Embryonic facial prominence (tissue), 1 donor: ENCODE results near the gene NRG2.

Source experiments
- DNase-seq: peaks from one replicate; pipeline ENCODE4 v3.0.0-alpha.2; 2016; ENCODE audit errors: extremely low spot score

NRG2 gene

DNA sequence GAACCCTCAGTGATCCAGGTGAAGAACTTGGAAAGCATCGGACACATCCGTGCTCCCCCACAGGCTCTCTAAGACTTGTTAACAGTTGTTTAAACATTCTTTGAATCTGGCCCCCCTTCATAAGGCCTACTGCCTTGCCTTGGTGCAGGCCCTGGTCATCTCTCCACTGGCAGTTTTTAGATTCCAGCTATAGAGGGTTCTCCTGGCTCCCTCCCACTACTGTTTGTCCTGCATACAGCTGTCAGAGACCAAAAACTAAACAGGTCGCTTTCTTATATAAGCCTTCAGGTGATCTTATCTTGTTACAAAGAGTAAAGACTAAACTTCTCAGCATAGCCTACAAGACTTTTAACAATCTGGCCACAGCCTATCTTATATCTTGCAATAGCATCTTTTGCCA, 32.3 kb downstream of the NRG2 start:
- no peak for DNase-seq

DNA sequence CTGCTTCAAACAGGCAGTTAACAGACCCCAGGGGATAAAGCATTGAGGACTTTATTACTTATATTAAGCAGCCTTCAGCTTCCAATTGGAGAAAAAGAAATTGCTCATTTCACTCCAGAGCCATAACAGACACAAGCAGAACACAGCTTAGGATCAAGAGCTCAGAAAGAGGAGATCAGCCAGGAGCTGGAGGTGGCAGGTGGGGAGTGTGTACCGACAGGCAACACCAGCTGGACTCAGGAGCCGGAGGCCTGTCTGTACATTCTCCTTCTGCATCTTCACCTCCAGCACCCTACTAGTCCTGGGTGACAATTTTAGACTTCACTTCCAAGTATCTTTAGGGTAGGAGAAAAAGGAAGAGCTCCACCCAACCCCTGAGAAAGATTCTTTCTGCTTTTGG, 35.8 kb downstream of the NRG2 start:
- DNase-seq: no peak

DNA sequence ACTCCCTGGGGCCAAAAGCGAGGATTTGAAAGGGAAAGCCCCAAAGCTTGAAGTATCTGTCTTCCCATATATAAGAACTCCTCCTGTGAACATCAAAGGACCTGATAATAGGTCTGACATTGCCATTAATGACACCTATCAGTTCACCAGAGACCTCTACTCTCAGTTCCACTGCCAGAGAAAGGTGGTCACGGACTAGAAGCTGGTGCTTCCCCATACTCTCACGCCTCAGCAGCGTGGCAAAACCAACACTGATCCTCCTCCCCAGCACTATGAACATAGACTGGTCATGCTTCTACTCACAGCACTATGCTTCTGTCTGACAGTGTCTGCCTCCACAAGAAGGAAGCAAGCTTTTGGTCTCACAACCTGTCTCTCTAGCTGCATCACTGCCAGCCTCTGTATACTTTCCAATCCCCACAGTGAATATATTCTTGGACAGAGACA, 37.9 kb downstream of the NRG2 start:
- DNase-seq: no peak

DNA sequence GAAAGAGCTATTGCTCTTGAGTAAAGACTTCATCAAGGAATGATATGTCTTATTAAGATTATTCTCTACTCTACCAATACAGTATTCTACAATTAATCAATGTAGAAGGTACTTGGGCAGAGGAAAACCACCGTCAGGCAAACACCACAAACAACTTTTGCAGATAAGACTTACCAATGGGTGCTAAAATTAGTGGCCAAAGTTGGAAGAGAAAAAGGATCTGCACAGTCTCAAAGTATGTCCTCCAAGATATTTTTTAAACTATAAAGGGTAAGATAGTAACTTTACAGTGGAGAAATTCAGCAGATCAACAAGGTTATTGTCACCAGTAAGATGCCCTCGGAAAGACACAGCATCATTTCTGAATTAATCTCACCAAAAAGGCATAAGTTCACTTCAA, 38.9 kb downstream of the NRG2 start:
- no peak for DNase-seq

DNA sequence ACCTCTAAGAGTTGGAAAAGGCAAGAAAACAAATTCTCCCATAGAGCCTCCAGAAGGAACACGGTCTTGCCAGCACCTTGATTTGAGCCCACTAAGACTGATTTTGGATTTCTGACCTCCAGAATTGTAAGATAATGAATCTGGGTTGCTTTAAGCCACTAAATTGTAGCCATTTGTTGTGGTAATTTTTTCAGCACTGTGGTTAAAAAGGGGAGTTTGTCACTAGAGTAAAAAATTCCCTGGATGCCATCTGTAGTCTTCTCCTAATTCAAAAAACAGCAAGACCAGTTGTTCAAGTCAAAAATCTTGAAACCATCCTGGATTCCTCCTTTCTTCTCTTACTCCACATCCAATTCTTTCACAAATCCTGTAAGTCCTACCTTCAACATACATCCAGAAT, 39.6 kb downstream of the NRG2 start:
- DNase-seq: no peak

DNA sequence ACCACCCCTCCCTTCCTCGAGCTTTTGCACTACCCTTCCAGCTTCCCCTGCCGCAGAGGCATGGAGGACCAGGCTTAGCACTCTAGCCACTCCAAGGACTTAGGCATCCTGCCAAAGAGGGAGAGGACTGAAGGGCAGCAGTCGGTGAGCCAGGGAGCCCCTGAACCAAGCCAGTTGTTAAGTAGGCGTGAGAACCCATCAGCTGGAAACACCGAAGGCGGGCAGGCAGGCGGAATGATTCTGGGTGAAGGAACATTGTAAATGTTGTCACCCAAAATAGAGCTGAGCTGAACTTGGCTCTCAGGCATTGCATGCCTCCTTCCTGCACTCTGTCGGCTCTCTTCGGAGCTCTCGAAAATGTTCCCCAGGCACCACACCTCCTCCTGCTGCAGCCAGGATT, 42.8 kb downstream of the NRG2 start:
- DNase-seq: no peak

DNA sequence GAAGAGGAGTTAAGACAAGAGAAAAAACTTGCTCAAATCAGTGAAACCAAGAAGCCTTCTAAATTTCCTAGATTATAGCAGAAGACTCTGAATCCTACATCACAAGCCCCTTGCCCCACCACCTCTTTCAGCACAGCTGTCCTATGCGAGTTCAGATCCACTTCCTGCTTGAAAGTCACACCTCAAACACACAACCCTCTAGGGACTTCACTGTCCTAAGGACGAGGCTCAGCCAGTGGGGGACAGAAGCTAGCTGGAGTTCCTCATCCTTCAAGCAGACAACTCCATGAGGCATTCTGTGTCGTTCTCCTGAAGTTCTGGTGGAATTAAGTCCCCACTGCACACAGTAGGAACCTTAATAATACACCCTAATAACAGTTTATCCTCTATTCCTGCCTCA, 44.3 kb downstream of the NRG2 start:
- no peak for DNase-seq

DNA sequence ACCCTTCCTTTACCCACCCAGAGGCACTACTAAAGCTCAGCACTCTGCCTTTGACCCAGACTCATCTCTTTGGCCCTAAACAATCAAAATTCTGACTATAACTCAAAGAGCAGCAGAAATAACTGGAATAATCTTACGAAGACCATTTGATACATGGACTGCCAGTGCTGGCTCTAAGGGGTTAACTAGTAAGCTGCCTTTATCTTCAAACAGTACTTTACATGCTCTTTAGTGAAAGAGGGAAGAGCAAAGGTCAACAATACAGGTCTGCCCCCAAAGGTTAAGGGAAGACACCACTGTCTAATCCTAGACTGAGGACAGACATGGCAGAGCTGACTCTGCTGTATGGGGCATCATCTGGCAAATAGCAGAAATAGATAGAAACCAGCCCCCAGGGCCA, 45.8 kb downstream of the NRG2 start:
- no peak for DNase-seq

DNA sequence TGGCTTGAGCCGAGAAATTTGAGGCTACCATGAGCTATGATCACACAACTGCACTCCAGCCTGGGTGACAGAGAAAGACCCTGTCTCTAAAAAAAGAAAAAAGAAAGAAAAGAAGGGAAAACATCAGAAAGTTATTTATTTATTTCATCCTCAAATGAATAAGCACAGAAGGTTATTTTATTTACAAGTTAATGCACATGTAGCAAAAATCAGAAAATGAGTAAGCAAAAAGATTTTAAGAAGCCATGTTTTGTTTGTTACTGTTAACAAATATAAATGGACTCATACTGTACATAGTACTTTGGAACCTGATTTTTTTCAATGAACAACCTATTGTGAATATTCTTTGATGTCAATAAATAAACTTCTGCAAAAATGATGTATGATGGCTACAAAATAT, 47.2 kb downstream of the NRG2 start:
- DNase-seq: no peak

DNA sequence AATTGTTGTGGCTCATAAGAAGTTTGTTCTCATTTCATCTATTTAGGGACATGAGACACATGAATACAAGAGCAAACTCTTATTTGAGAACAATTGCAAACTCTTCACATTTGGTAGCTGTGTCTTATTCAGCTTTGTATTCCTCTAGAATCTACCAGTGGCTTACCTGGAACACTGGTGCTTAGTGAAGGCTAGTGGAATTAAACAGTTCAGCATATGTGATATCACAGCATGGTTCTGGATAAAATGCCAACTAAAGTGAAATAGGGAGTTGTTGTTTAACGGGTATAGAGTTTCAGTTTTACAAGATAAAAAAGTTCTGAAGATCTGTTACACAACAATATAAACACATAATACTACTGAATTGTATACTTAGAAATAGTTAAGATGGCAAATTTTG, 48.9 kb downstream of the NRG2 start:
- no peak for DNase-seq

DNA sequence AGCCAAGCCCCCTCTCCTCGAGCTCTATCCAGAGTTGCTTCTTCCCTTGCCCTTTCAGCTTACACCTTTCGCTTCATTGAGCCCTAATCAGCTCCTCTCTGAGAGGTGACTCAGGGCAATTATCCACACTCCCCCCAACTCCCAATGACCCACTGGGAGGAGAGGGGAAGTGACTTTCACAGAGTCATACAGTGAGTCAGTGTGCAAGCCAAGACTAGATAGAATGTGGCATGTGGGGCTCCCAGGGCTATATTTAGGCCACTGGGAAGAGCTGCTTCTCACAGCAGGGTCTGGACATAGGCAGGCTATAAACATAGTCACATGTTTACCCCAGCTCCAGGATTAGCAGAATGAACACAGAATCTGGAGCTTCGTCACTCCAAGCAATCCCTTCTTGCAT, 57.4 kb downstream of the NRG2 start:
- no peak for DNase-seq

DNA sequence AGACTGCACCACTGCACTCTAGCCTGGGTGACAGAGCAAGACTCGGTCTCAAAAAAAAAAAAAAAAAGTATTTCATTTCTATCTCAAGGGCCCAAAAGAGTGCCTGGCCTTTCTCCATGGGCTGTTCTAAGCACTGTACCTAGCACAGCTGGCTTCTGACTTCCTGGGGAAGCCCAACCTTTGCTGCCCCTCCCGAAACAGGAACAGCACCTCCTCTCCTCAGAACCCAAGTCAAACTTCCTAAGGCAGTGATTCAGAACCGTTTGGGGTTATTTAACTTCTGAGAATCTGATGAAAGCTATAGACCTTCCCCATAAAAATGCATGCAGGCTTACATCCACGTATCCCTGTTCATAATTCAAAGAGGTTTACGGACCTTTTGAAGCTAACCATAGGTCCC, 57.8 kb downstream of the NRG2 start:
- no peak for DNase-seq

DNA sequence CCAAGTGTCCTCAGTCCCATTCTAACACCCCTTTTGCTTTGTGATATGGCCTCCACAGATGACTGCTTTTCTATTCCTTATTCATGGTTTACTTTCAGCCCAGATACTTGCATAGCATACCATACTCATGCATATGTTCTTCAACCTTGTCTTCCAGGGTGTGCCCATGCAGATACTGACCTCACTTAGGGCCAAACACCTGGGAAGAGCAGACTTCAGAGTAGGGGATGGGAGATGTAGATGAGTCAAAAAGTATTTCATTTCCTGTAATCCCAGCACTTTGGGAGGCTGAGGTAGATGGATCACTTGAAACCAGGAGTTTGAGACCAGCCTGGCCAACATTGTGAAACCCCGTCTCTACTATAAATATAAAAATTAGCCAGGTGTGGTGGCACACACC, 58.3 kb downstream of the NRG2 start:
- no peak for DNase-seq

DNA sequence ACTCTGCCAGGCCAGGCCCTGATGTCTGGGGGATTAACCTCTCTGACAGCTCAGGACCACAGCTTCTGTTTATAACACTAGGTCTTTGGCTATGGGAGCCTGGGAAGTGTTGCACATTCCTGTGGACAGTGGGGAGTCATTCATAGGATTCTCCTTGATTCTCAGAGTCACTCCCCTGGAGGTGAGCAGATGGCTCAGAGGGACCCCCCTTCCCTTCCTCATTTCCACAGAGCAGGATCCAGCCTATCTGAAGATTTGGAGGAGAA, 60.2 kb downstream of the NRG2 start:
- no peak for DNase-seq

DNA sequence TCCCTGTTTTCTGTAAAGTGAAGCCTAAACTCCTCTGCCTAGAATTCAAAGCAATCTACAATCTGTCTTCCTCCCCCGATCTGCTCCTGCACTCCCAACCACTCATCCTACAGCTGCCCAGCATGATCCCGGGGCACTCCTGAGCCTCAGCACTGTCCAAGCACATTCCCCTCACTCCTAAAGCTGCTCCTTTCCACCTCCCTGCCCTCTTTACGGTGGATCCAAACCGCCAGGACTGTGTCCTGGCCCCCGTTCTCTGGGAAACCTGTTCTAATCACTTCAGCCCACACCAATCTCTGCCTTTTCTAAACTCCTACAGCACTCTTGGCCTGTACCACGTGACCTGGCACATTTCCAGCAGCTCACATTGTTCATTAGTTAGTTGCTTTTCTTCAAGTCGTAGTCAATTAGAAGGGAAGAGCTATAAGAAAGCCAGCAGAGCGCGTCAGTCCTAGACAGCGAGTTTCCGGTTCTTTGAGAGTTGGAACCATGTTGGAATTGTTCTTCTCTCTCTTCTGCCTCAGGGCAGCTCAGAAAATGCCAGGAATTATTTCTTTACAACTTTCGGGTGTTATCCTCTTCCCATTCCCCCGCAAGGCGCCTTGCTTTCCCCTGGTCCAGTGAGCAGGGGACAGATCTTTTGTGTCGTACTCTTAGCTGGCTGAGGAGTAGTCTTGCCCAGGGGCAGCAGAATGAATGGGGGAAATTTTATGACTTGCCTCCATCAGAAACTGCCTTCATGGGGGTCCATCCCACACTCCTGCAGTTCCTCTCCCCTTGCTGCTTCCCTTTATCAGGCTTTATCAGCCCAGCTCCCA, 60.7 kb downstream of the NRG2 start:
- no peak for DNase-seq

DNA sequence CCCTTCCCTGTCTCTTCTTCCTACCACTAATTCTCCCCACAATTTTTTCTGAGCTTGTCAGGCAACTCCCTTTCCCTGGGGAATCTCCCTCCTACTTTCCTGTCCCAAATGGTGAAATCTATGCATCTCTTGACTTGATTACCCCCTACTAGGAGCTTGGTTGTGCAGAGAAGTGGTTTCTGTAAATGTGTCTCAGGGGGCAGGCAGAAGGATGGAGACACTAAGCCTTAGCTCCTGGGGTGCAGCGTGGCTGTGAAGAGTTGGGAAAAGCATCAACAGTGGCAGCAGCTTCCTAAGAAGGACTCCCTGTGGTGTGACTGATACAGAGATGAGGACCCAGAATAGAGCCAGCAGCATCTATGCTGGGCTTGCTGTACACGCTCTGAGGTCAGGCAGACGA, 62.3 kb downstream of the NRG2 start:
- no peak for DNase-seq

DNA sequence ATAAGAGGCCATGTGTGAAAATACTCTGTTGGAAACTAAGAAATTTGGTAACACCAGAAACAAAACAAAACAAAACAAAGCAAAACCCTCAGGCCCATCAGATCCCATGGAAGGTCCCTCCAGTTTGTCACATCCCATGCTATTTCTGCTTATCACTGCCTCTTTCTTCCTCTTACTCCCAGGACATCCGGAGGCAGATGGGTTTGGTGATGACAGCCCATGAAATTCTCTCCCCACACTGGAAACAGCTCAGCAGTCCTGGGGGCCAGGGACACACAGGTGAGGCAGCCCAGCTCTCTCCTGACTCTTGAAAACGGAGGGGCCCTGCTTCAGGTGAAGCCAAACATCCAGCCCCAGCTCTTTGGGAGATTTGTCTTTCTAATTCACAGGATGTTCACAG, 63.2 kb downstream of the NRG2 start:
- DNase-seq: no peak

DNA sequence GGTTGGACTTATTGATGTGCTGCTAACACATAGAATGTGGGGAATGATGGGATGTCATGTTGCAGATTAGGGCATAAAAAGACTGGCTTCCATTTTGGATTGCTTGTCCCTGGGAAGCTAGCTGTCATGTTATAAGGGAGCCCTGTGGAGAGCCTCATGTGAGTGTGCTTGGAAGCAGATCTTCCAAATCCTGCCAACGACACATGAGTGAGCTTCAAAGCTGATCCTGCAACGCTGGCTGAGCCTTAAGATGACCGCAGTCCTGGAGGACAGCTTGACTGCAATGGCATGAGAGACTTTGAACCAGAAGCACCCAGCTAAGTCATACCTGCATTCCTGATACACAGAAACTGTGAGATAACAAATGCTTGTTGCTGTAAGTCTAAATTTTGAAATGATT, 63.6 kb downstream of the NRG2 start:
- DNase-seq: no peak

DNA sequence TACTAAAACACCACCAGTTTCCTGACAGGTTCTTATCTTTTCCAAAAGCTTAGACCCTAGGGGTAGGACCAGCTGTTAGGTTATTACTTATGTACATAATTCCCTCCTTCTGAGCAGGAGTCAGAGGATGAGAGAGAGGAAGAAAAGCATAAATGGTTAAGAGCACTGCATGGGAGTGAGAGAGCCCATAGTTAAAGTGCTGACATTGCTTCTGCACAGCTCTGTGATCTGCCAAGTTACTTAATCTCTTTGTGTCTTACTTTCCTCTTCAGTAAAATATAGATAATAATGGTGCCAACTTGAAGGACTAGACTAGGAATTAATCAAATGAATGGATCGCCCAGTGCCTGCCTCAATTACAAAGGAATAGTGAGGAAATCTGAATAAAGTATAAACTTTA, 66.4 kb downstream of the NRG2 start:
- no peak for DNase-seq

DNA sequence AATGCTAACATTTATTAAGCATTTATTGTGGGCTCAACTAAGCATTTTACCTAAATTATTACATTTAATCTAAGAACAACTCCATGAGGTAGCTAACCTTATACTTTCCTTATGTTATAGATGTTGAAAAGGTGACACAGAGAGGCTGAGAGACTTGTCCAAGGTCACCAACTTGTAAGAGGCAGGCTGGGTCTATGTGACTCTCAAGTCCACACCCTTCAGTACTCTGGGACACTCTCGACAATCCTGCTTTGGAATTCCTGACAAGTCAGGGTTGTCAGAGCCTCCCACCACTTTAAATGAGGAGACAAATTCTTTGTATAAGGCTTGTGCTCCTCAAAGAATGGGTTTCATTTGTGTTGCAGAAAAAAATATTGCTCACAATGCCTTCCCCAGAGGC, 67.2 kb downstream of the NRG2 start:
- DNase-seq: no peak

DNA sequence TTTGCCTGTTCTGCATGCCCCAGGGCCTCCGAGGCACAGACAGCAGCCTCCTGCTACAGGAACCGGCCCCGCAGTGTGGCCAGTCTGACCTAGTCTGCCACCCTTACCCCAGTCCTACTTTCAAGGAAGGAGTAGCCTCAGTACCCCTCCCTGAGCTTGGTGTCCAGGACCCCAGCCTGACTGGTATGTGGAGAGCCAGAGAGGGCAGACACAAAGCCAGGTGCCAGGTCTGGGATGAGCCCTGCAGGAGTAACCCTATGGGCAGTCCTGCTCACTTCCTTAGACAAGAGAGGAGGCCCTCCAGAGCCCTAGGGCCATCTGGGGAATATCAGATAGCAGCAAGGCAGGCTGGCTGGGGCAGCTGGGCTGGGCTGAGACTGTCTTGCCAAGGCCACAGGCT, 67.8 kb downstream of the NRG2 start:
- no peak for DNase-seq

DNA sequence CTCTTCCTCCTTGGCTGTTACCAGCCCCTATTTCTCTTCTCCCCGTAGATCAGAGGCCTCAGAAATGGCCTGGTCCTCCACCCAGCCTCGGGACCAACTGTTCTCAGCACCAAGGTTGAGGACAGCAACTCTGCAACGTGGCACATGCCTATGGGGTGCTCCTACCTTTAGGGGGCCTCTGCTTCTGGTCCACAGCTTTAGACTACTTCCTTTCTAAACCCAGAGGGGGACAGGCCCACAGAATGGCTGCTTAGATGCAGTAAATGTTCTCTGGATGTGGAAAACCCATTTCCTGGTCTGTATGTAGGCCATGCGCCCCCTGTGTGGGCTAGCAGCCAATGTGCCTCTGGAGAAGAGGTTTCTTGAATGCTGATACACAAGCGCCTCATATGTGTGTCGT, 68.4 kb downstream of the NRG2 start:
- no peak for DNase-seq

DNA sequence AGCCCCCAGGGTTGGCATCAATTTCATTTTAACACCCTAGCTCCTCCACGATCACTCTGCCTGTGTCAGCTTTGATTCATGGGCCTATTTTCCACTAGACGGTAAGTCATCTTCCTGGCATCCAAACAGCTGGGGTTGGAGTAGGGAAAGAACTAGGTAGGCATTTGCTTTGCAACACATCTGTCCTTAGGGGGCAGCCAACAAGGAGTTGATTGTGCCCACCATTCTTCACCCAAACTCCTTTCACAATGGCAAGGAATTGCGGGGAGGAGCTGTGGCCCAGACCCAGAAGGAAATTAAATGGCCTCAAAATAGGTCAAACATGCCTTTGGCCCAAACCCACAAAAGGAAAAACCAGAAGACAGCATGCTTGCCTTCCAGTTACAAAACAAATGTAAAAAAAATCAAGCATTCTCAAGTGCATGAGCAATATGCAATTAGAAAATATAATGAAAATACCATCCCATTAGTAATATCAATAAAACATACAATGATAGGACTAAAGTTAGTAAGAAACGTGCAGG, 71.8 kb downstream of the NRG2 start:
- DNase-seq: no peak

DNA sequence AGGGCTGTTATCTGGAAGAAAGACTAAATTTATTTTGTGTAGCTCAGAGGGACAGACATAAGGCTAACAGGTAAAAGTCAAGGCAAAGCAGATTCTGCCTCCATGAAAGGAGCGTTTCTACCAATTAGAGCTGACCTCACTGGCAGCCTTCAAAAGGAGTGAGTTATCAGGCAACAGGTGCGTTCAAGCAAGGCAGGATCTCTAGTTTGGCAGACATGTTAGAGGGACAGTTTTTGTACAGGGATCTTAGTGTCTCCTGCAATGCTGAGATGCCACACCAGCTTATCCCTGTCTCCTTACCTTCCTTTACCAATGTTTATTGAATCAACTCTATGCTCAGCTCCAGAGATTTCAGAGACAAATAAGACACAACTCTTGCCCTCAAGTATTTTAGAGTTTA, 73.8 kb downstream of the NRG2 start:
- no peak for DNase-seq
